ENCODE results near the gene ADM2.

DNA sequence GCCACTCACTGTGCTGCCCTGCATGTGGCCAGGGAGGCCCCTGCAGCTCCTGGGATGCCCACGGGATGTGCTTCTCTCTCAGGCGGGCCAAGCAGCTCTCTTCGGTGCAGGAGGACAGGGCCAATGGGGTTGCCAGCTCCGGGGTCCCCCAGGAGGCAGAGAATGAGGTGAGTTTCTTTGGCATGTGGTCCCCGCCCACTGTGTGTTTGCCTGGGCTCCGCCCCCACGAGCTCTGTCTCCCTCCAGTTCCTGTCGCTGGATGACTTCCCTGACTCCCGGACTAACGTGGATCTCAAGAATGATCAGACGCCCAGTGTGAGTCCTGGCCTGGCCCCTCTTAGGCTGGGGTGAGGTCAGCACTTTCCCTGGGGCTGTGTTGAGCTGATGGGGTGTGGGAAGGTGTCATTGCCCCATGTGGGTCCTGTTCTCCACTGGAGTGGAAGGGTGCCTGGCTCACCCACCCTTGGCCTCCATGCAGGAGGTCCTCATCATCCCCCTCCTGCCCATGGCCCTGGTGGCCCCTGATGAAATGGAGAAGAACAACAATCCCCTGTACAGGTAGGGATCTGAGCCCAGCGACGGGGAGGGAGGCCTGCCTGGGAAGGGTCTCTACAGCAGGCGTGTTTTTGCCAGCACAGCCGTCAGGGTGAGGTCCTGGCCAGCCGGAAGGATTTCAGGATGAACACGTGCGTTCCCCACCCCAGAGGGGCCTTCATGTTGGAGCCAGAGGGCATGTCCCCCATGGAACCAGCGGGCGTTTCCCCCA is 36.3 kb downstream of the ADM2 start:
- TF ChIP-seq EP300 (IDR thresholded peaks at IDR 0.05) = no peak
- TF ChIP-seq CTCF (IDR thresholded peaks at IDR 0.05) = no peak
- TF ChIP-seq POLR2A (IDR thresholded peaks at IDR 0.05) = no peak

All from upper lobe of left lung (tissue), 4 donors.